SK-N-SH (cell line): Measurements from ENCODE around the gene MAPKAPK3. TPM values are rescaled to one million over a fixed set of nuclear protein-coding genes. Genes with fewer than 3 reads are reported as not detected.

ENCODE experiments used
- CTCF ChIA-PET: fragments of 300-600, 350-600 bp; formaldehyde crosslinking; extraction: SDS; loops from one replicate; lab custom pipeline; 2021; lab: Yijun Ruan, JAX
- POLR2A ChIA-PET: fragments of 350-600 bp; sonication (Branson Sonifier 250); formaldehyde crosslinking; extraction: SDS; loops from one replicate; lab custom pipeline; 2020; ENCODE audit warnings: antibody characterized with exemption, inconsistent platforms; lab: Yijun Ruan, JAX
- DNase-seq: peaks from one replicate; pipeline ENCODE4 v3.0.0; 2012
- H2AFZ ChIP-seq: fragments of 200-600 bp; sonication (generic); 2 replicates; pipeline ENCODE4 v1.8.1; 2016; ENCODE audit warnings: antibody characterized with exemption, mild to moderate bottlenecking, low read depth
- H3F3A ChIP-seq: fragments of 200-600 bp; sonication (generic); replicated peaks from 2 replicates; pipeline ENCODE3; 2016; ENCODE audit warnings: antibody characterized with exemption, mild to moderate bottlenecking; ENCODE audit not compliant: insufficient read depth
- H3K27ac ChIP-seq, 2 experiments: fragments of 200-500 bp in 1 of 2; fragments of 200-600 bp in 1 of 2; sonication (Bioruptor generic) in 1 of 2; sonication (generic), shearing (Covaris generic) in 1 of 2; 2 replicates each; pipeline versions ENCODE4 v1.5.1 to v1.6.1; 2014 to 2016; ENCODE audit warnings: low read depth in 2 of 2, inconsistent platforms in 1 of 2, low read length in 1 of 2, mild to moderate bottlenecking in 1 of 2, mixed read lengths in 1 of 2
- H3K27me3 ChIP-seq: fragments of 200-600 bp; sonication (generic), shearing (Covaris generic); 2 replicates; pipeline ENCODE4 v1.6.1; 2016; ENCODE audit warnings: mixed run types; ENCODE audit not compliant: insufficient read depth
- H3K36me3 ChIP-seq, 2 experiments: fragments of 200-500 bp in 1 of 2; fragments of 200-600 bp in 1 of 2; sonication (Bioruptor generic) in 1 of 2; sonication (generic) in 1 of 2; replicated peaks in 1 of 2; 2 replicates each; pipeline versions ENCODE3 to v1.5.1; 2014 to 2016; ENCODE audit warnings: low read length in 1 of 2, mild to moderate bottlenecking in 1 of 2; ENCODE audit not compliant: insufficient read depth in 2 of 2, control insufficient read depth in 1 of 2
- H3K4me1 ChIP-seq, 2 experiments: fragments of 200-500 bp in 1 of 2; fragments of 200-600 bp in 1 of 2; sonication (Bioruptor generic) in 1 of 2; sonication (generic), shearing (Covaris generic) in 1 of 2; 2 replicates each; pipeline versions ENCODE4 v1.5.1 to v1.6.1; 2014 to 2016; ENCODE audit warnings: low read depth in 1 of 2, low read length in 1 of 2, mixed run types in 1 of 2; ENCODE audit not compliant: insufficient read depth in 2 of 2, control insufficient read depth in 1 of 2
- H3K4me2 ChIP-seq: fragments of 200-600 bp; sonication (generic), shearing (Covaris generic); 2 replicates; pipeline ENCODE4 v1.6.1; 2017; ENCODE audit warnings: mixed run types
- H3K4me3 ChIP-seq, 2 experiments: fragments of 200-500 bp in 1 of 2; fragments of 200-600 bp in 1 of 2; sonication (Bioruptor generic) in 1 of 2; sonication (generic), shearing (Covaris generic) in 1 of 2; 2 replicates each; pipeline versions ENCODE4 v1.5.1 to v1.8.1; 2014 to 2016; ENCODE audit warnings: low read depth in 2 of 2, inconsistent platforms in 1 of 2, low read length in 1 of 2, mild to moderate bottlenecking in 1 of 2, mixed read lengths in 1 of 2, moderate library complexity in 1 of 2
- H3K79me2 ChIP-seq: fragments of 200-600 bp; sonication (generic); 2 replicates; pipeline ENCODE4 v1.8.1; 2017; ENCODE audit warnings: mild to moderate bottlenecking; ENCODE audit not compliant: insufficient read depth
- H3K9ac ChIP-seq: fragments of 200-600 bp; sonication (generic); 2 replicates; pipeline ENCODE4 v1.6.1; 2017; ENCODE audit warnings: mixed run types
- H3K9me2 ChIP-seq: fragments of 200-600 bp; sonication (generic); 2 replicates; pipeline ENCODE4 v1.6.1; 2017; ENCODE audit warnings: mixed run types
- H3K9me3 ChIP-seq: fragments of 200-600 bp; sonication (generic); 2 replicates; pipeline ENCODE4 v1.6.1; 2017; ENCODE audit warnings: mixed run types, mild to moderate bottlenecking, moderate library complexity
- H4K20me1 ChIP-seq: fragments of 200-600 bp; sonication (generic); 2 replicates; pipeline ENCODE4 v1.6.1; 2017; ENCODE audit warnings: mild to moderate bottlenecking, mixed run types; ENCODE audit not compliant: insufficient read depth
- CTCF ChIP-seq: fragments of 200-600 bp; sonication (generic); IDR thresholded peaks from 2 replicates; pipeline ENCODE4 v1.6.1; 2017; ENCODE audit warnings: antibody characterized with exemption, mild to moderate bottlenecking, moderate library complexity
- EP300 ChIP-seq, 2 experiments: IDR thresholded peaks; 2 replicates each; pipeline versions ENCODE4 v1.4.0 to v1.6.1; 2012; ENCODE audit warnings: borderline replicate concordance in 1 of 2, low read depth in 1 of 2, low read length in 1 of 2
- FOSL2 ChIP-seq: IDR thresholded peaks from 2 replicates; pipeline ENCODE4 v1.4.0; 2012; ENCODE audit warnings: low read depth, mild to moderate bottlenecking, moderate library complexity, borderline replicate concordance
- GATA2 ChIP-seq: sonication (generic); formaldehyde crosslinking; IDR thresholded peaks from 2 replicates; pipeline ENCODE4 v1.5.0; 2020; ENCODE audit warnings: mild to moderate bottlenecking, missing genetic modification reagents
- MAX ChIP-seq: IDR thresholded peaks from 2 replicates; pipeline ENCODE4 v1.4.0; 2012; ENCODE audit warnings: low read depth
- MXI1 ChIP-seq: IDR thresholded peaks from 2 replicates; pipeline ENCODE4 v1.6.1; 2012; ENCODE audit warnings: mild to moderate bottlenecking, low read depth, low read length, improper control_type of control experiment
- NRF1 ChIP-seq: IDR thresholded peaks from 2 replicates; pipeline ENCODE4 v1.6.1; 2012; ENCODE audit warnings: low read depth, mild to moderate bottlenecking, low read length
- RAD21 ChIP-seq: IDR thresholded peaks from 2 replicates; pipeline ENCODE4 v1.6.1; 2012; ENCODE audit warnings: mild to moderate bottlenecking, low read length
- REST ChIP-seq: IDR thresholded peaks from 2 replicates; pipeline ENCODE4 v1.6.1; 2012; ENCODE audit warnings: mild to moderate bottlenecking, low read depth, low read length, moderate library complexity
- RFX5 ChIP-seq: IDR thresholded peaks from 2 replicates; pipeline ENCODE4 v1.6.1; 2012; ENCODE audit warnings: mild to moderate bottlenecking, improper control_type of control experiment, low read length
- RXRA ChIP-seq: IDR thresholded peaks from 2 replicates; pipeline ENCODE4 v1.4.0; 2012; ENCODE audit warnings: low read depth, mild to moderate bottlenecking, borderline replicate concordance
- SIN3A ChIP-seq: IDR thresholded peaks from 2 replicates; pipeline ENCODE4 v1.6.1; 2012; ENCODE audit warnings: low read depth, mild to moderate bottlenecking, low read length, moderate library complexity, borderline replicate concordance
- SMC3 ChIP-seq: IDR thresholded peaks from 2 replicates; pipeline ENCODE4 v1.6.1; 2012; ENCODE audit warnings: low read depth, low read length, improper control_type of control experiment
- TEAD4 ChIP-seq: IDR thresholded peaks from 2 replicates; pipeline ENCODE4 v1.4.0; 2012; ENCODE audit warnings: mild to moderate bottlenecking, borderline replicate concordance; ENCODE audit not compliant: insufficient read depth
- WGBS: methylation state at CpG from one replicate; pipeline ENCODE4 v1.1.6; 2017; ENCODE audit warnings: low lambda C conversion rate; 5-methylcytosine and 5-hydroxymethylcytosine counted together
- polyA plus RNA-seq, 3 experiments: library from polyadenylated mRNA; depleted of rRNA; stranded (reverse); fragments of >200 nt; gene quantifications; 2 replicates each; pipeline ENCODE4 v1.2.3, GENCODE V29; 2012

Gene MAPKAPK3
- polyA plus RNA-seq, 1 of the 3 experiments (the other 2 are of a cell fraction), result 29.4 TPM

- TF ChIP-seq SMC3 (no peak), REST (no peak), MXI1 (no peak), TEAD4 (no peak), GATA2 (CRISPR knock-in tag) (no peak)
Observed at GRCh38 chr3:50626401-50626800, 9.4 kb downstream of the MAPKAPK3 start (continued).

GRCh38 chr3:50627407-50628051 lies 10.6 kb downstream of the MAPKAPK3 start:
- Histone ChIP-seq H3K79me2 (no peaks in the 10 kb centered on the region; the same call in 1 of the 2 replicates), H3F3A (no peaks in the 10 kb centered on the region), H3K27me3 (no peaks in the 10 kb centered on the region), H3K9me3 (no peaks in the 10 kb centered on the region), H3K9ac (no peak overlapping the region), H2AFZ (no peak overlapping the region; the same call in 1 of the 2 replicates), H3K4me1 (peaks cover 11 to 34% of the 10 kb centered on the region in 2 experiments; a peak in 3 of 4 replicates), H4K20me1 (no peaks in the 10 kb centered on the region), H3K4me3 (no peak overlapping the region), H3K27ac (0 out of 4 replicates have a peak overlapping the region, but pooled peaks of 1 of the 2 experiments have one; percentile 28), H3K9me2 (no peaks in the 10 kb centered on the region), H3K4me2 (peak overlapping the region; percentile 31; the same call in 1 of the 2 replicates), H3K36me3 (no peaks in the 10 kb centered on the region)
- TF ChIP-seq SMC3 (peak; percentile 41; the same call in 1 of the 2 replicates), FOSL2 (peak; percentile 63), RFX5 (no peak), RXRA (0 out of 2 replicates have a peak, but pooled peaks have one; percentile 6), SIN3A (no peak), CTCF (peak; percentile 56), EP300 (IDR thresholded peaks at IDR 0.05; ENCODE audit: borderline replicate concordance in 1 of 2, low read depth in 1 of 2, low read length in 1 of 2) (no peak), RAD21 (peak; percentile 74), GATA2 (CRISPR knock-in tag) (no peak), NRF1 (no peak), MAX (no peak)
- POLR2A ChIA-PET, result no interaction called here
- peak; percentile 49 for DNase-seq
- CTCF ChIA-PET, result interaction anchor here (1.0 to 14.3 kb wide), 9 partner anchors 10 to 744 kb away, joined by 3 to 162 read pairs (median 6); partner anchors contain the start of genes DOCK3 and MAPKAPK3
- WGBS, result 63% methylated on average over 4 of the region's 6 CpGs
